ENCODE measurements around the gene PITX2. TPM values are rescaled to one million over a fixed set of nuclear protein-coding genes. Genes with fewer than 3 reads are reported as not detected.

Gene PITX2
- total RNA-seq, 1 donor from 2014 or later: not detected

DNA sequence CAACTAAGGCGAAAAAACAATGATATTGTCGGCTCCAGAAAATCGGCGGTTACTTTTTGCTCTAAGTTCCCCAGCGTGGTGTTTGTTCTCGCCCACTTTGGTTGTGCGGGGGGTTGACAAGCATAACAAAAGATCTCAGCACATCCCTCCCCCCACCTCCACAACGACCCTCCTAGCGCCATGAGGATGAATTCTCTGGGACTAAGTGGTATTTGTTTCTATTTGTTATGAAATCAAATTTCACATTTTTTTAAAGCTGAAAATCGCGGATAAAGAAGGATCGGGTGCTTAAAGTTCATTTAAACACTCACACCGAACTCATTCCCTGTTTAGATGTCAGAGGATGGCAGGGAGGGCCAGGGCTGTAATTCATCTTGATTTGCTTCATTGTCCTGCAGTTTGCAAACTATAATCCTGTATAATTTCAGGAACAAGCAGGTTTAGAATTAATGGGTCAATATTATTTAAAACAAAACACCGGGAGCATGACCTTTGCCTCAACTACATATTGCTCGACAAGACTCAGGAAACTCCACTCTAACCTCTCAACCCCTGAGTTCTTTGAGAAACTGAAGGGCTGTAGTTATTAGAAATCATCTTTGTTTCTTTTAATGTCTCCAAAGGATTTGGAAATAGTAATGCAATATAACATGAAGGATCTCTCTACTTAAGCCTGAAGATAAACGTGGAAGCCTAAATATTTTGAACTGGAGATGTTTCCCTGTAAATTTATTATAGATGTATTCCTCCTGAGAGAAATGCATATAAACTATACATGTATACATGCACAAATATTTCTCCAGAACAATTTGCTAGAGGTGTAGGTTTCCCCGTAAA is 6.4 kb downstream of the PITX2 start:
- Mint-ChIP-seq H3K27me3 (ENCODE audit: unreplicated experiment) (peaks cover 82% of the 10 kb centered on the region), H3K36me3 (ENCODE audit: unreplicated experiment) (peaks cover 3% of the 10 kb centered on the region), H3K4me1 (ENCODE audit: unreplicated experiment) (peaks cover 24% of the 10 kb centered on the region), H3K9me3 (ENCODE audit: unreplicated experiment) (no peaks in the 10 kb centered on the region), H3K4me3 (ENCODE audit: unreplicated experiment) (no peak overlapping the region), H3K27ac (ENCODE audit: unreplicated experiment) (no peak overlapping the region)
- no peak for DNase-seq (ENCODE audit: extremely low spot score, unreplicated experiment)
- TF ChIP-seq, protein P1, sequence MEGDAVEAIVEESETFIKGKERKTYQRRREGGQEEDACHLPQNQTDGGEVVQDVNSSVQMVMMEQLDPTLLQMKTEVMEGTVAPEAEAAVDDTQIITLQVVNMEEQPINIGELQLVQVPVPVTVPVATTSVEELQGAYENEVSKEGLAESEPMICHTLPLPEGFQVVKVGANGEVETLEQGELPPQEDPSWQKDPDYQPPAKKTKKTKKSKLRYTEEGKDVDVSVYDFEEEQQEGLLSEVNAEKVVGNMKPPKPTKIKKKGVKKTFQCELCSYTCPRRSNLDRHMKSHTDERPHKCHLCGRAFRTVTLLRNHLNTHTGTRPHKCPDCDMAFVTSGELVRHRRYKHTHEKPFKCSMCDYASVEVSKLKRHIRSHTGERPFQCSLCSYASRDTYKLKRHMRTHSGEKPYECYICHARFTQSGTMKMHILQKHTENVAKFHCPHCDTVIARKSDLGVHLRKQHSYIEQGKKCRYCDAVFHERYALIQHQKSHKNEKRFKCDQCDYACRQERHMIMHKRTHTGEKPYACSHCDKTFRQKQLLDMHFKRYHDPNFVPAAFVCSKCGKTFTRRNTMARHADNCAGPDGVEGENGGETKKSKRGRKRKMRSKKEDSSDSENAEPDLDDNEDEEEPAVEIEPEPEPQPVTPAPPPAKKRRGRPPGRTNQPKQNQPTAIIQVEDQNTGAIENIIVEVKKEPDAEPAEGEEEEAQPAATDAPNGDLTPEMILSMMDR (IDR thresholded peaks at IDR 0.05): no peak

DNA sequence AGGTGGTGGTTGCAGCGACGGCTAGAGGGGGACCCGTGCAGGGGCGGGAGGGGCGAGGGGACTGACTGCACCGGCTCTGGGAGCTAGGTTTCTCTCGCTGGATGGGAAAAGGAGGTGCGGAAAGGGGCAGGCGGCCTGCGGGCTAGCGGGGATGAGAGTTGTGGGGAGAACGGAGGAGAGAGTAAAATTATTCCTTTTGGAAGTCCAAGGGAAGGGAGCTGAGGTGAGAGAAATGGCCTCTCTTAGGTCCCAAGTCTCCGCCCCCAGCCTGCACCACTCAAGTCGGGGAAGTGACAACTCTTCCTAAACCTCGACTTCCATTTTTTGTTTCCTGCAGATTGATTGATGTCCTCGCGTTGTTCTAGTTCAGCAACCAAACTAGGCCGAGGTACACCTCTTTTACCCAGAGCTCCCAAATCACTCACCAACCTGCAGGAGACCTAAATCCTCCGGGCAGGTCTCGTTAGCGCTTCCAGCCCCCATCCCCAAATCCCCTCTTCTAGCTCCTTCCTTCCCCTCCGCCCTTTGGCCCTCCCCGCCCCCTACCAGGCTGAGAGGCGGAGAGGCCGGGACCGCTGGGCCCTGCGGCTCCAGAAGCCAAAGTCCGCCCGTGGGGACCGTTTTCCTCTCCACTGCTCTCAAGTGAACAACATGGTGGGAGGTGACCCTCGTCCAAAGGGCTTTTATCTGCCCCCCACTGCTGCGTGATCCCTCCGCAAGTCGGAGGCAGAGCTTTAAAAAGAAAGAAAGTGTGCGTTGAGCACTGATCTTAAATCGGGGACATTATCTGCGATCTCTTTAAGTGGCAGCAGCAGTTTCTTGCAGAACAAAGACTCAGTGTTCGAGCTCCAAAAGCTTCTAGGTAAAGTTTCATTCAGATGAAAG is 7.3 kb downstream of the PITX2 start:
- no peak overlapping the region for H3K4me3 Mint-ChIP-seq (ENCODE audit: unreplicated experiment)
- peaks cover 17% of the 10 kb centered on the region for H3K4me1 Mint-ChIP-seq (ENCODE audit: unreplicated experiment)
- H3K27me3 Mint-ChIP-seq (ENCODE audit: unreplicated experiment): peaks cover 74% of the 10 kb centered on the region
- TF ChIP-seq, protein P1 (IDR thresholded peaks at IDR 0.05): no peak
- H3K27ac Mint-ChIP-seq (ENCODE audit: unreplicated experiment): no peak overlapping the region
- H3K36me3 Mint-ChIP-seq (ENCODE audit: unreplicated experiment): peaks cover 3% of the 10 kb centered on the region
- H3K9me3 Mint-ChIP-seq (ENCODE audit: unreplicated experiment): no peaks in the 10 kb centered on the region
- no peak for DNase-seq (ENCODE audit: extremely low spot score, unreplicated experiment)

DNA sequence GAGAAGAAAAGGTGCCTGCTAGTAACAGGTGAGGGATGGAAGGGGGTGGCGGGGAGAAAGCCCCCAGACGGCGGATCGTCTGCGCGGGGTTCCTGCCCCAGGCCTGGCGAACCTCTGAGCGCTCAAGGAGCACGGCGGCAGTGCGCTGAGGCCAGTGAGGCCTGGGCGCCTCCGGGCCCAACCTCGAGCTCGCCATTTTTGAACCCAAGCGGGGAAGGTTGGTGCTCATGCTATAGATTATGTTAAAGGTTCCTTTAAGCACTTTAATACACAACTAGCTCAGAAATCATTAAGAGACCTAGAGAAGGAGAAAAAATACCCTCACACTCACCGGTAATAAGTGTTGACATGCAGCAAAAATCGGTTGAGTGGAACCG is 7.9 kb downstream of the PITX2 start:
- no peak overlapping the region for H3K27ac Mint-ChIP-seq (ENCODE audit: unreplicated experiment)
- no peak overlapping the region for H3K4me3 Mint-ChIP-seq (ENCODE audit: unreplicated experiment)
- H3K36me3 Mint-ChIP-seq (ENCODE audit: unreplicated experiment): peaks cover 2% of the 10 kb centered on the region
- DNase-seq (ENCODE audit: extremely low spot score, unreplicated experiment): no peak
- H3K9me3 Mint-ChIP-seq (ENCODE audit: unreplicated experiment): no peaks in the 10 kb centered on the region
- H3K27me3 Mint-ChIP-seq (ENCODE audit: unreplicated experiment): peaks cover 68% of the 10 kb centered on the region
- TF ChIP-seq, protein P1 (IDR thresholded peaks at IDR 0.05): no peak
- peaks cover 12% of the 10 kb centered on the region for H3K4me1 Mint-ChIP-seq (ENCODE audit: unreplicated experiment)

DNA sequence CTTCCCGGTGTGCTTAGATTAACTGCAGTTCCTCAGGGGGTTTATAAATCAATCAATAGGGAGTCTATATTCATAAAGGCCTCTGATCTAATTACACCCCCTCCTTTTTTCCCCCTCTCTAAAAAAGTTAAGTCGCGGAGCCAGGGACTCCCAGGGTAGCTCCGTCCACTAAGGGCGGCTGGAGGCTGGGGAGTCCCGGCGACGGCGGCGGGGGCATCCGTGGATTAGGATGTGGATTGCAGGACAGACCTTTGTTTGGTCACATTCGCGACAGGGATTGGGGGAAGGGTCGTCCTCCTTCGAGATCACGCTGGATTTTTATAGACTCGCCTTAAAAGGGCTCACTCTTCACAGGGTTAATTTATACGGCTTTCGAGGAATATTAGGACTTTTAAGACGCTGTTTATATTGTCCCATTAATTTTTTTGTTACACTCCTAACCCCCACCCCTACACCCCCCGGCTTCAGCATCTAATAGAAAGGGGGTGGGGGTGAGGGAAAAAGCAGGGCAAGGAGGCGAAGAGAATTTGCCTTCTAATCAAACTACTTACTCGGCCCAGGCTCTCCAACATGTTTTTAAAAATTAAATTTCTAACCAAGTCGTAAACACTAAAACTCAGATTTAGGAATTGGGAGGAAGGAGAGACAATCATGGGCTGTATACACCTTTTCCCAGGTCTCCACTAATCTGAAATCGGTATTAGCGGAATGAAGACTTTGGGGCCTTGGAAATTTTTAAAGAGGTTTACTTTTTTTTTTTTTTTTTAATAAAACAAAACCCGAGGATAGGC is 8.5 kb downstream of the PITX2 start:
- H3K4me3 Mint-ChIP-seq (ENCODE audit: unreplicated experiment): no peak overlapping the region
- no peaks in the 10 kb centered on the region for H3K9me3 Mint-ChIP-seq (ENCODE audit: unreplicated experiment)
- H3K27ac Mint-ChIP-seq (ENCODE audit: unreplicated experiment): no peak overlapping the region
- DNase-seq (ENCODE audit: extremely low spot score, unreplicated experiment): no peak
- H3K36me3 Mint-ChIP-seq (ENCODE audit: unreplicated experiment): no peaks in the 10 kb centered on the region
- H3K27me3 Mint-ChIP-seq (ENCODE audit: unreplicated experiment): peaks cover 66% of the 10 kb centered on the region
- TF ChIP-seq, protein P1 (IDR thresholded peaks at IDR 0.05): no peak
- H3K4me1 Mint-ChIP-seq (ENCODE audit: unreplicated experiment): peaks cover 7% of the 10 kb centered on the region

Measured in osteocyte (in vitro differentiated cells).